ENCODE measurements around the gene HPCAL1. TPM values are rescaled to one million over a fixed set of nuclear protein-coding genes. Genes with fewer than 3 reads are reported as not detected.
A peak's percentile ranks its signal among the peaks of the same experiment; 100 is the strongest.

The HPCAL1 gene
- total RNA-seq, 3 donors from 2014 or later: 42.0 to 98.1 (median 47.7) TPM

DNA sequence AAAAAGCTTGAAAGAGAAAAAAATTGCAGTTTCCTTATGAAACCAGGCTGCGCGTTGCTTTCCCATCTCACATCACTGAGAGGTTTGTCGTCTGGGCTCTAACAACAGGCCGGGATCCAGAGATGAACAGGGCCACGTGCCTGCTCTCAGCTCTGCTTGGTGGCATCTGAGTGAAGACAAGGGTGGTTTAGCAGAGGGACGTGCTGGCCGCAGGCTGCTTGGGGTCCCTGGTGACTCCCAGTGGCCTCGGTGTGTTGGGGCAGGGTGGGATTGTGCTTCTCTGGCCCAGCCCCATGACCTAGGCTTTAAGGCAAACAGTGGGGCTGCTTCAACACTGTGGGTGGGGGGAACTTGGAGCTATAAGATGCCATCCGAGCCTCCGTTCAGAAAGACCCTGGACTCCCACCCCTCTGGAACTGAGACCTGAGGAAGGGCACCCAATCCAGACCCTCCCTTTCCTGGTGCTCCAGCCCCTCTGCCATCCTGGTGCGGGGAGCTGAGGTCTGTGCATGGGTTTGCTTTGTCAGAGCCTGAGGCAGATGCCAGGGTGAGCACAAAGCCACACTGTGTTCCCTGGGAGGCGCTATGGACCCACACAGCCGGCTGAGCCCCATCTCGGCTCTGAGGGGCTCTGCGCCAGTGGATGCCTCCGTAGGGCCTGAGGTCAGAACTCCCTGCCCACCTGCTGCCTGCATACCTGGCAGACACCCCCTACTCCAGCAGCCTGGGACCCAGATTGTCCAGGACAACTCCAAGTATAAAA is 18.4 kb upstream of the HPCAL1 start:
- Histone ChIP-seq H3K9me3 (no peaks in the 10 kb centered on the region), H3K4me3 (no peak overlapping the region), H3K36me3 (ENCODE audit: low read depth) (no peaks in the 10 kb centered on the region), H3K4me1 (ENCODE audit: low read depth) (peaks cover 9% of the 10 kb centered on the region)
- ATAC-seq (no peak), DNase-seq (peak in 1 of 3 donors; percentile 15)
- intact Hi-C loops (cut with DNase I, micrococcal nuclease): no loop called here
- TF ChIP-seq, protein P1, sequence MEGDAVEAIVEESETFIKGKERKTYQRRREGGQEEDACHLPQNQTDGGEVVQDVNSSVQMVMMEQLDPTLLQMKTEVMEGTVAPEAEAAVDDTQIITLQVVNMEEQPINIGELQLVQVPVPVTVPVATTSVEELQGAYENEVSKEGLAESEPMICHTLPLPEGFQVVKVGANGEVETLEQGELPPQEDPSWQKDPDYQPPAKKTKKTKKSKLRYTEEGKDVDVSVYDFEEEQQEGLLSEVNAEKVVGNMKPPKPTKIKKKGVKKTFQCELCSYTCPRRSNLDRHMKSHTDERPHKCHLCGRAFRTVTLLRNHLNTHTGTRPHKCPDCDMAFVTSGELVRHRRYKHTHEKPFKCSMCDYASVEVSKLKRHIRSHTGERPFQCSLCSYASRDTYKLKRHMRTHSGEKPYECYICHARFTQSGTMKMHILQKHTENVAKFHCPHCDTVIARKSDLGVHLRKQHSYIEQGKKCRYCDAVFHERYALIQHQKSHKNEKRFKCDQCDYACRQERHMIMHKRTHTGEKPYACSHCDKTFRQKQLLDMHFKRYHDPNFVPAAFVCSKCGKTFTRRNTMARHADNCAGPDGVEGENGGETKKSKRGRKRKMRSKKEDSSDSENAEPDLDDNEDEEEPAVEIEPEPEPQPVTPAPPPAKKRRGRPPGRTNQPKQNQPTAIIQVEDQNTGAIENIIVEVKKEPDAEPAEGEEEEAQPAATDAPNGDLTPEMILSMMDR (IDR thresholded peaks at IDR 0.05): no peak

DNA sequence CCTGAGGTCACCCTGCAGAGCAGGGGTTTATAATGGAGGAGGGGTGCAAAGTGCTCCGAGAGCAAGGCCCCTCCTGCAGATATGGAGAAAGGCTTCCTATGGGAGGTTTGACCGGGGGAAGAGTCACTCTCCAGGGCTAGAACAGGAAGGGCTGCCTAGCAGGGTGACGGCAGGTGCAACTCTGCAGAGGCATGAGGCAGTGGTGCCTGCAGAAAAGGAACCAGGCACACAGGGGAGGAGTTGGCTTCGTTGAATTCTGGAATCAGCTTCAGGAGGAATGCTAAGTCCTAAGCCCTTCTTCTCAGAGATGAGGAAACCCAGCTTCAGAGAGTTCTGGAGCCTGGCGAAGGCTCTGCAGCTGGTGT is 17.5 kb upstream of the HPCAL1 start:
- Histone ChIP-seq H3K4me1 (ENCODE audit: low read depth) (peaks cover 9% of the 10 kb centered on the region), H3K36me3 (ENCODE audit: low read depth) (no peaks in the 10 kb centered on the region), H3K4me3 (no peak overlapping the region), H3K9me3 (no peaks in the 10 kb centered on the region)
- no peak for DNase-seq
- TF ChIP-seq, protein P1 (IDR thresholded peaks at IDR 0.05): no peak
- ATAC-seq: peak; percentile 25
- intact Hi-C loops (cut with DNase I, micrococcal nuclease): no loop called here

DNA sequence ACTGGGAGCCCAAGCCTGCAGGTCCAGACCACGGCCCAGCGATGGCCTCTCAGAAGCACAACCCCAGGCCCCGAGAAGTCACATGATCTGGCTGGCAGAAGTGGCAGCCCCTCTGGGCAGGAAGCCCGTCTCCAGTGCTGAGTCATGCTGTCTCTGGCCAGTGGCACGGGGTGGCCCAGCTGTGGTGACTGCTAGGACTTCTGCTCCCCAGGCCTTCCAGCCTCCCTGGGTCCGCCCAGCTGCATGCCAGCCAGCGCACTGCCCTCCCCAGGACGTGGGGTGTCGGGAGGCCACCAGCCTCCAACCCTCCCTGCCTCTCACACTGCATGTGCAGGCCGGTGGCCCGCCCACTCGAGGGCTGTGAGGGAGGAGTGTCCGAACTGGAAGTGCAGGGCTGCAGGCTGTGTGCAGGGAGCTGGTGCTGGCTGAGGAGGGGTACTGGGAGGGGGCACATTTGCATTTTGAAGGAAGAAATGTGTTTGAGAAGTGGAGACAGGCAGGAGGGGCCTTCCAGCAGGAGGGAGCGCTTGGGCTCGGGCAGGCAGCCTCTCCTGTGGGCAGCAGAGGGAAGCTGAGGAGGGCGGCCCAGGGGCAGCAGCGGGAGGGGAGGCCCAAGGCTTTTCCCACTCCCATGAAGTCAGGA is 17.0 kb upstream of the HPCAL1 start:
- no peaks in the 10 kb centered on the region for H3K36me3 ChIP-seq (ENCODE audit: low read depth)
- peaks cover 9% of the 10 kb centered on the region for H3K4me1 ChIP-seq (ENCODE audit: low read depth)
- peak; percentile 37 to 79 (median 52) for DNase-seq
- peak; percentile 62 for ATAC-seq
- intact Hi-C loops (cut with DNase I, micrococcal nuclease): no loop called here
- TF ChIP-seq, protein P1 (IDR thresholded peaks at IDR 0.05): no peak
- H3K9me3 ChIP-seq: no peaks in the 10 kb centered on the region
- no peak overlapping the region for H3K4me3 ChIP-seq

DNA sequence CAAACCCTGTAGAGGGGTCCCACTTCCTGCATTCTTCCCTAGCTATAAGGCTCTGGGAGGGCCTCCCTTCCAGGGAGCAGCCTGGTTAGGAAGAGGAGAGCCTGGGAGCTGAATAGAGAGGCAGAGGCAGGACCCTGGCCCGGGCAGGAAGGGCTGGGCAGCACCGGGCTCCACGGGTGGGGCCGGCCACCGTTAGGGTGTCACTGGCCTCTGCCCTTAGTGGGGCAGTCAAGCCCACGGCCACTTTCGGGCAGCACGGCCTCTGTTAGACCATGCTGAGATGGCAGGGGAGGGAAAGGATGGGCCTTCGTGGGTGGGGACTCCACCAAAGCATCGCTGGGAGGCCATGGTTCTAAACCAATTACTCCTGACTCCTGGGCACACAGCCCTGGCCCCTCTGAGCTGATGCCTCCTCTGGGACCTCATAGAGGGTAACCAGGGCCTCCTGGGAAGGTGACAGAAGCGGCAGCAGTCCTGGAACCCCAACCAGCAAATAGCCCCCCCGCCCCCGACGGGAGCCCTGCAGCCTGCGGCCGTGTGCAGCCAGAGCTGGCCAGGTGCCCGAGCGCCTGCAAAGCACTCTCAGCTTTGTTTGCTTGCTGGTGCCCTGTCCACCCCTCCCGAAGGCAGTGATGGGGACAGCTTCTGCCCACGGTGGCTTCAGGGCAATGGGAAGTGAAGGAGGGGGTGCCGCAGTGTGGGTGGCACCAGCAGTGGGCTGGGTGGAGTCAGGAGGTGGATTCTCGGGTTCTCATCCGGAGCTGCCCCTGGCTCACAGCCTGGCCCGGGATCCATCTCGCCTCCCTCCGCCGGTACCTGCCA is 16.3 kb upstream of the HPCAL1 start:
- Histone ChIP-seq H3K9me3 (no peaks in the 10 kb centered on the region), H3K4me1 (ENCODE audit: low read depth) (peaks cover 9% of the 10 kb centered on the region), H3K36me3 (ENCODE audit: low read depth) (no peaks in the 10 kb centered on the region), H3K4me3 (no peak overlapping the region)
- intact Hi-C loops (cut with DNase I, micrococcal nuclease): no loop called here
- ATAC-seq (peak; percentile 20), DNase-seq (peak in 1 of 3 donors; percentile 43)
- TF ChIP-seq, protein P1 (IDR thresholded peaks at IDR 0.05): no peak

DNA sequence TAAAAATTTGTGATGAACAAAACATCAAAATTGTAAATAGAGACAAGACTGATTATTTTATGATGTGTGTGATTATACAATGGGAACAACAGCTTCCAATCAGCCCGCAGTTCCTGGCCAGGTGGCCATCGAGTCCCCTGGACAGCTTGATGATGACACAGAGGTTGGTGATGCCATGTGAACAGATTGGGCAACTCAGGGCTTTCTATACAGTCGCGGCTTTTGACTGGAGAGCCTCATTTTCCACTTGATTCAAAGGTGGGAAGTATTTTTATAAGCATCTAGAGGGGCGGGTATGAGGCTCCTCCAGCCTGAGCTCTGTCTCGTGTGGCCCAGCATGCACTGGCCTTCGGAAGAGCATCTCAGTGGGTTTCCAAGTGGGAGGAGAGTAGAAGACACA is 14.9 kb upstream of the HPCAL1 start:
- Histone ChIP-seq H3K4me3 (no peak overlapping the region), H3K36me3 (ENCODE audit: low read depth) (no peaks in the 10 kb centered on the region), H3K9me3 (no peaks in the 10 kb centered on the region), H3K4me1 (ENCODE audit: low read depth) (peaks cover 9% of the 10 kb centered on the region)
- TF ChIP-seq, protein P1 (IDR thresholded peaks at IDR 0.05): no peak
- intact Hi-C loops (cut with DNase I, micrococcal nuclease): no loop called here
- no peak for DNase-seq
- no peak for ATAC-seq
